GM13976 (cell line): ENCODE data around the gene NELL2.
A peak's percentile ranks its signal among the peaks of the same experiment; 100 is the strongest.

Source experiments
- DNase-seq: peaks from one replicate; pipeline ENCODE4 v3.0.0; 2012; ENCODE audit warnings: low spot score
- CTCF ChIP-seq: IDR thresholded peaks from 2 replicates; pipeline ENCODE4 v1.5.1; 2012; ENCODE audit warnings: borderline replicate concordance, mild to moderate bottlenecking; ENCODE audit not compliant: insufficient read depth; ENCODE audit errors: extremely low read depth, missing control alignments, control extremely low read depth
- in situ Hi-C: fragments of 300-500 bp; cut with MboI; formaldehyde crosslinking; loops from one replicate; pipeline ENCODE4 v1.12.0; 2022; ENCODE audit warnings: low sequenced_read_pairs, mixed read lengths, inconsistent platforms; ENCODE audit not compliant: unreplicated experiment

Gene NELL2

GRCh38 chr12:44819884-44820283 is 56.2 kb downstream of the NELL2 start:
- no peak for TF ChIP-seq CTCF
- in situ Hi-C loops = no loop called here
- DNase-seq = no peak

GRCh38 chr12:44817687-44818086 is 58.4 kb downstream of the NELL2 start:
- in situ Hi-C loops = no loop called here
- no peak for TF ChIP-seq CTCF

GRCh38 chr12:44816446-44817017 is 59.6 kb downstream of the NELL2 start:
- in situ Hi-C loops = no loop called here
- no peak for TF ChIP-seq CTCF

More at GRCh38 chr12:44817687-44818086, 58.4 kb downstream of the NELL2 start:
- DNase-seq = no peak

GRCh38 chr12:44812062-44812461 is 64.1 kb downstream of the NELL2 start:
- DNase-seq = no peak
- peak; percentile 20 for TF ChIP-seq CTCF
- in situ Hi-C loops = no loop called here

More at GRCh38 chr12:44816446-44817017, 59.6 kb downstream of the NELL2 start:
- no peak for DNase-seq

GRCh38 chr12:44804068-44804467 is 72.0 kb downstream of the NELL2 start:
- no peak for TF ChIP-seq CTCF
- in situ Hi-C loops = no loop called here
- no peak for DNase-seq

GRCh38 chr12:44795970-44796369 is 80.1 kb downstream of the NELL2 start:
- no peak for DNase-seq
- TF ChIP-seq CTCF = no peak
- in situ Hi-C loops = no loop called here

GRCh38 chr12:44788731-44789130 is 87.4 kb downstream of the NELL2 start:
- in situ Hi-C loops = no loop called here
- no peak for DNase-seq

More at GRCh38 chr12:44788731-44789130, 87.4 kb downstream of the NELL2 start:
- TF ChIP-seq CTCF = no peak
